GM19468 (cell line): Measurements from ENCODE around the gene PCBP3.

Source experiments
- ATAC-seq: cut with Tn5 transposase; IDR thresholded peaks from one replicate; pipeline ENCODE4 v1.9.1; 2021; ENCODE audit warnings: mild to moderate bottlenecking, moderate library complexity, moderate number of reproducible peaks; ENCODE audit not compliant: unreplicated experiment; ENCODE audit errors: extremely low read depth

PCBP3 gene

GRCh38 chr21:45910548-45911221, 267.2 kb downstream of the PCBP3 start:
- ATAC-seq: no peak

GRCh38 chr21:45911806-45912325, 268.3 kb downstream of the PCBP3 start:
- no peak for ATAC-seq

GRCh38 chr21:45912611-45913417, 269.3 kb downstream of the PCBP3 start:
- ATAC-seq: no peak

GRCh38 chr21:45913418-45913765, 269.9 kb downstream of the PCBP3 start:
- ATAC-seq: no peak

GRCh38 chr21:45913886-45914285, 270.4 kb downstream of the PCBP3 start:
- ATAC-seq: no peak

- no peak for ATAC-seq
Observed at GRCh38 chr21:45914321-45914845, 270.9 kb downstream of the PCBP3 start.

GRCh38 chr21:45916011-45916840, 272.7 kb downstream of the PCBP3 start:
- no peak for ATAC-seq

GRCh38 chr21:45917241-45917640, 273.7 kb downstream of the PCBP3 start:
- no peak for ATAC-seq

GRCh38 chr21:45918011-45918410, 274.5 kb downstream of the PCBP3 start:
- ATAC-seq: no peak

- ATAC-seq: no peak
Observed at GRCh38 chr21:45918835-45919447, 275.4 kb downstream of the PCBP3 start.

GRCh38 chr21:45919593-45919992, 276.1 kb downstream of the PCBP3 start:
- no peak for ATAC-seq

- ATAC-seq: no peak
Observed at GRCh38 chr21:45920824-45921600, 277.5 kb downstream of the PCBP3 start.

- ATAC-seq: no peak
Observed at GRCh38 chr21:45921917-45922316, 278.4 kb downstream of the PCBP3 start.

GRCh38 chr21:45922648-45923047, 279.1 kb downstream of the PCBP3 start:
- ATAC-seq: no peak

GRCh38 chr21:45923146-45923545, 279.6 kb downstream of the PCBP3 start:
- ATAC-seq: no peak

GRCh38 chr21:45926281-45926680, 282.8 kb downstream of the PCBP3 start:
- no peak for ATAC-seq

- ATAC-seq: no peak
Observed at GRCh38 chr21:45927032-45927431, 283.5 kb downstream of the PCBP3 start.

- ATAC-seq: no peak
Observed at GRCh38 chr21:45927851-45928850, 284.6 kb downstream of the PCBP3 start.
